Hematopoietic multipotent progenitor cell (in vitro differentiated cells): ENCODE results near the gene ZNF561. TPM values are rescaled to one million over a fixed set of nuclear protein-coding genes. Genes with fewer than 3 reads are reported as not detected.
"Not testable (repeated sequence)": the region's sequence is repeated elsewhere in the genome, so short reads cannot be mapped to it uniquely, and the experiment has no call there.

Experiments used
- DNase-seq, 3 donors: peaks; one replicate each; pipeline ENCODE4 v3.0.0-alpha.2; 2011 to 2015; ENCODE audit warnings: low read depth in 2 of 3, low spot score in 2 of 3
- total RNA-seq: library from RNA; depleted of rRNA; stranded (reverse); fragments of >200 nt; gene quantifications from one replicate; pipeline ENCODE4 v1.2.3, GENCODE V29; 2012

ZNF561 gene
- total RNA-seq, 1 donor = 36.1 TPM

- DNase-seq = not testable (repeated sequence)
These were observed 38.8 kb downstream of the ZNF561 start for GRCh38 chr19:9582081-9582725.

- no peak for DNase-seq
These were observed 40.3 kb downstream of the ZNF561 start for GRCh38 chr19:9580728-9581127.

DNA sequence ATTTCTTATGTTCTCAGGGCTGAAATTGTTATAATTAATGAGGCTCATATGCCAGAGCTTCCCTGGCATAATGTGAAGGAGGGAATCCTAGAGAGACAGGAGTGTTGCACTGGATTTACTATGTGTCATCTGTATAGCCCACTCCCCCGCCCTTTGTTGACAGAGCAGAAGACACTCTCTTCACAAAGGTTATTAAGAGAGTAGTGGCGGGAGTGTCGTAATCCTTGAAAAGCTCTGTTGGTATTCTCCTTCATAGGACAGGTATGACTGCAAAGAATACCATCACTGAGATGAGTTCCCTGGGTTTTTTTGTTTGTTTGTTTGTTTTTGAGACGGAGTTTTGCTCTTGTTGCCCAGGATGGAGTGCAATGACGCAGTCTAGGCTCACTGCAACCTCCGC is 50.8 kb downstream of the ZNF561 start:
- no peak for DNase-seq

DNA sequence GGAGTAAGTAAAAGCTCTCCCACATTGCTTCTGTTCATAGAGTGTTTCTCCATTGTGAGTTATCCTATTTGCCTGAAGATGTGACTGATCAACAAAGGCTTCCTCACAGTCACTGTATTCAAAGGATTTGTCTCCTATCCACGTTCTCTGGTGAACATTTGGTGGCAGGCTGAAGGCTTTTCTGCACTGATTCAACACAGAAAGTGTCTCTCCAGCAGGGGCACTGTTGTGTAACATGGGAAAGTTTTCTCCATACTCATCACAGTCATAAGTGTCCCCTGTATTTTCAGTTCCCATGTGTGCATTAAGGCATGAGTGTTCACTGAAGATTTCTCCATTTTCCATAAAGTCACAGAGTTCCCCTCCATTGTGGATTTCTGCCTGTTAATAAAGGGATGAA is 54.3 kb downstream of the ZNF561 start:
- no peak for DNase-seq

- peak in 1 of 3 donors; percentile 37 for DNase-seq
These were observed 54.9 kb downstream of the ZNF561 start for GRCh38 chr19:9565900-9566705.

Other genes starting within 250 kb of the ZNF561 start
- gene ZNF266, start 185.7 kb downstream of the ZNF561 start, total RNA-seq = 14.5 TPM
- not detected for gene ZNF560, start 122.6 kb downstream of the ZNF561 start, total RNA-seq
- 15.3 TPM for gene ZNF426, start 82.6 kb downstream of the ZNF561 start, total RNA-seq
- 22.6 TPM for gene ZNF121, start 36.7 kb downstream of the ZNF561 start, total RNA-seq
- gene ZNF562, start 53.9 kb upstream of the ZNF561 start, total RNA-seq = 18.9 TPM
- 8.9 TPM for gene ZNF846, start 147.5 kb upstream of the ZNF561 start, total RNA-seq
- 31.8 TPM for gene FBXL12, start 197.8 kb upstream of the ZNF561 start, total RNA-seq
- 97.8 TPM for gene UBL5, start 206.7 kb upstream of the ZNF561 start, total RNA-seq
- gene PIN1, start 214.1 kb upstream of the ZNF561 start, total RNA-seq = 62.7 TPM